SKM-1 treated with dmso at 0.1 percent for 144 hours (cell line): Measurements from ENCODE around the gene AVEN.
"Not testable (repeated sequence)": the region's sequence is repeated elsewhere in the genome, so short reads cannot be mapped to it uniquely, and the experiment has no call there.

Source experiments
- DNase-seq: peaks from one replicate; lab custom pipeline; 2025; ENCODE audit not compliant: unreplicated experiment; lab: John Stamatoyannopoulos, UW

AVEN gene

GRCh38 chr15:33857726-33858125, 181.3 kb downstream of the AVEN start:
- no peak for DNase-seq

GRCh38 chr15:33852570-33852969, 186.4 kb downstream of the AVEN start:
- DNase-seq = no peak

- no peak for DNase-seq
Observed at GRCh38 chr15:33852094-33852493, 186.9 kb downstream of the AVEN start.

- no peak for DNase-seq
Observed at GRCh38 chr15:33851079-33851478, 187.9 kb downstream of the AVEN start.

GRCh38 chr15:33848011-33848410, 191.0 kb downstream of the AVEN start:
- no peak for DNase-seq

GRCh38 chr15:33846862-33847261, 192.1 kb downstream of the AVEN start:
- DNase-seq = no peak

GRCh38 chr15:33846142-33846541, 192.9 kb downstream of the AVEN start:
- no peak for DNase-seq

GRCh38 chr15:33844597-33844996, 194.4 kb downstream of the AVEN start:
- DNase-seq = no peak

- DNase-seq = no peak
Observed at GRCh38 chr15:33844186-33844585, 194.8 kb downstream of the AVEN start.

GRCh38 chr15:33840615-33841014, 198.4 kb downstream of the AVEN start:
- DNase-seq = no peak

GRCh38 chr15:33839540-33839939, 199.5 kb downstream of the AVEN start:
- DNase-seq = no peak

- no peak for DNase-seq
Observed at GRCh38 chr15:33837294-33837693, 201.7 kb downstream of the AVEN start.

GRCh38 chr15:33834892-33835743, 203.9 kb downstream of the AVEN start:
- no peak for DNase-seq

- no peak for DNase-seq
Observed at GRCh38 chr15:33831646-33832045, 207.4 kb downstream of the AVEN start.

GRCh38 chr15:33830351-33830750, 208.7 kb downstream of the AVEN start:
- DNase-seq = no peak

GRCh38 chr15:33826201-33826600, 212.8 kb downstream of the AVEN start:
- DNase-seq = no peak

GRCh38 chr15:33825453-33825852, 213.6 kb downstream of the AVEN start:
- DNase-seq = no peak

GRCh38 chr15:33823119-33823518, 215.9 kb downstream of the AVEN start:
- no peak for DNase-seq

- no peak for DNase-seq
Observed at GRCh38 chr15:33822479-33822878, 216.5 kb downstream of the AVEN start.

- DNase-seq = not testable (repeated sequence)
Observed at GRCh38 chr15:33819499-33819898, 219.5 kb downstream of the AVEN start.
